ENCODE measurements around the gene CTPS1.
A peak's percentile ranks its signal among the peaks of the same experiment; 100 is the strongest.

CTPS1 gene, protein sequence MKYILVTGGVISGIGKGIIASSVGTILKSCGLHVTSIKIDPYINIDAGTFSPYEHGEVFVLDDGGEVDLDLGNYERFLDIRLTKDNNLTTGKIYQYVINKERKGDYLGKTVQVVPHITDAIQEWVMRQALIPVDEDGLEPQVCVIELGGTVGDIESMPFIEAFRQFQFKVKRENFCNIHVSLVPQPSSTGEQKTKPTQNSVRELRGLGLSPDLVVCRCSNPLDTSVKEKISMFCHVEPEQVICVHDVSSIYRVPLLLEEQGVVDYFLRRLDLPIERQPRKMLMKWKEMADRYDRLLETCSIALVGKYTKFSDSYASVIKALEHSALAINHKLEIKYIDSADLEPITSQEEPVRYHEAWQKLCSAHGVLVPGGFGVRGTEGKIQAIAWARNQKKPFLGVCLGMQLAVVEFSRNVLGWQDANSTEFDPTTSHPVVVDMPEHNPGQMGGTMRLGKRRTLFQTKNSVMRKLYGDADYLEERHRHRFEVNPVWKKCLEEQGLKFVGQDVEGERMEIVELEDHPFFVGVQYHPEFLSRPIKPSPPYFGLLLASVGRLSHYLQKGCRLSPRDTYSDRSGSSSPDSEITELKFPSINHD

GRCh38 chr1:40979241-40980067 lies at the start of gene CTPS1:
CTPS1 (plus strand) TSS chr1:40979696; CDS start chr1:40983291, 3,595 bp downstream.
- peak; percentile 92 for DNase-seq (ENCODE audit: low spot score)

DNA sequence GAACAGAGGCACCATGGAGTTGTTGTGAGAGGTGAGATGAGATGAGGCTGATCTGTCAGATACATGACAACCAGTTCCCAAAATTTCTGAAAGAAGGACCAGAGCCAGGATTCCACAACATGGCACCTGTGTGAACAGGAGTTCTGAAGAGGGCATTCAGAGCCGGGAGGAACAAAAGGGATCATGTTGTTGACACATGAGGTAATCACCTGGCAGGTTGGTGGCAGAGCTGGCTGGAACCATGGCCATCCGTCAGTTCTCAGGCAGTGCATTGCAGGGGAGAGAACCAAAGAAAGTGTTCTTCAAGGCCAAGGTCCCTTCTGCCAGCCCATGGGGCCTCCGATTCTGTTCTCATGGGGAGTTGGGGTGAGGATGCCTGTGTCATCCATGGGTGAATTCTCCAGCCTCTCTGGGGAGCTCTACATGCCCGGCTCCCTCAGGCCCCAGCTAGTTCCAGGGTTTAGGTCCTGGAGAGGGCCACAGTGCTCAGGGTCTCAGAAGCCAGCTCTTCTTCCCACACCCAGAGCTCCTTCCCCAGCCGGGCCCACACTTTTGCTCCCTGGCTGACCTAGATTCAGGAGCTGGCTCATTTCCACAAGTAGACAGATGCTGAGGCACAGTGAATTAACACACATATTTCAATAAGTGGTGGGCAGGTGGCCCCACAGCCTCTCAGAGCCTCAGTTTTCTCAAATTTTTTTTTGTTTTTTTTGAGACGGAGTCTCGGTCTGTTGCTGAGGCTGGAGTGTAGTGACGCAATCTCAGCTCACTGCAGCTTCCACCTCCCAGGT lies 49.1 kb upstream of the CTPS1 start:
- DNase-seq (ENCODE audit: low spot score): no peak

DNA sequence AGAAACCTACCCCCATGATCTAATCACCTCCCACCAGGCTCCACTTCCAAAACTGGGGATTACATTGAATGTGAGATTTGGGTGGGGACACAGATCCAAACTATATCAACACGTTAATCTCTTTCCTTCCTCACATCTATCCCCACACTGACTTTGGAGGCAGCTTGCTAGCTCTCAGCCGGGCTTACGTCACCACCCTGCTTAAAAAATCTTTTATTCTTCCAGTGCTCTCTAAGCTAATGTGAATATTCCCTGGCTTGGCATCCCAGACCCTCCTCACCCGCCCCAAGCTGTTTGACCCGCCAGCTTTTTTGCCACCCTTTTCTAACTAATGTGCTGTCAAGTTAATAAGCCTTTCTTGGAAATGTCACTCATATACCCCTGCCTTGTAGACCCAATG lies 47.9 kb upstream of the CTPS1 start:
- DNase-seq (ENCODE audit: low spot score): no peak

GRCh38 chr1:40932006-40932405 lies 47.5 kb upstream of the CTPS1 start:
- DNase-seq (ENCODE audit: low spot score): no peak

DNA sequence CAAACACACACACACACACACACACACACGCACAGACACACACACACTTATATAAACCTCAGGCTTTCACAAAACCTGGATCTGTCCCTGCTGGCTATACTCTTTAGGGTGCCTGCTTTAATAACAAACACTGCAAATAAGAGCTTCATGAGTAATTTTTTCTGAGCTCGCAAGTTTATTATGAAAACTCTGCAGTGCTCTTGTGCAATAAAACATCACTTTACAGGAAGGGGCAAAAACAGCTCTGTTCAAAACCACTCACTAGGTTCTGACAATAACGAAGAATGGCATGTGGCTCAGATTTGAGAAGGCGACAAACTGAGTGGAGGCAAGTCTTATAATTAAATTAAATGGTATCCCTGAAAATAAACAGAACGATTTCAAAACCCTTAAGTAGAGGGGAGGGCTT lies 42.6 kb upstream of the CTPS1 start:
- no peak for DNase-seq (ENCODE audit: low spot score)

DNA sequence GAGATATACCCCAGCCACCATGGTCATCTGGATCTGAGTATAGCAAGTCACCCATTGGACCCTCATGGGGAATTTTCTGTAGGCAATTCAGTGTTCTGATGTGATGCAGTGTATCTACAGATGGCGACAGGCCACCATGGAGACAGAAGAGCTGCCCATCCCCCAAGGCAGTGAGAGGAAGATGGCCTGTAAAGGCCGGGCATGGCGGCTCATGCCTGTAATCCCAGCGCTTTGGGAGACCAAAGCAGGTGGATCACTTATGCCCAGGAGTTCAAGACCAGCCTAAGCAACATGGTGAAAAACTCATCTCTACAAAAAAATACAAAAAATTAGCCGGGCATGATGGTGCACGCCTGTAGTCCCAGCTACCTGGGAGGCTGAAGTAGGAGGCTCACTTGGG lies 41.1 kb upstream of the CTPS1 start:
- no peak for DNase-seq (ENCODE audit: low spot score)

DNA sequence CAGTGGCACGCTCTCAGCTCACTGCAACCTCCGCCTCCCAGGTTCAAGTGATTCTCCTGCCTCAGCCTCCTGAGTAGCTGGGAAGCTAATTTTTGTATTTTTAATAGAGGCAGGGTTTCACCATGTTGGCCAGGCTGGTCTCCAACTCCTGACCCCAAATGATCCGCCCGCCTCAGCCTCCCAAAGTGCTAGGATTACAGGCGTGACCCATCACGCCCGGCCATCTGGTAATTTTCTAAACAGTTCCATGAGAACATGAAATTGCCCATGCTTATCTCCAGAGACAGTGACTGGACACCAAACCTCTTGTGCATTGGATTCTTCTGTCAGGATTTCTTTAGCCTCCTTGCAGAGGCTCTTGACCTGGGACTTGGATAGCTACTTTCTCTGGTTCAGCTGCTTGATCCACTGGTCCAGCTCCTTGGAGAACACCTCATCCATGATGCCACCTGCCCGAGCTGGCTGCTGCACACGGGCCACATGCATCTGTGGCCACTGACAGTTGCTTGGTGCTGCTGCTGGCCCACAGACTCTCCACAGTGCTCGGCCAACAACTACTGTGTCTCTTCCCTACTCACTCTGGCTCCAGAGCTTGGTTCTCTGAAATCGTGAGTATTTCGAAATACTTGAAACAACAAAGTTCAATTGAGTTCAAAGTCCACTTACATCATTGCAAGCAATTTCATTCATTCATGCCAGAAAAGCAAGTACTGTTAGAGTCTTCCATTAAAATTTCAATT lies 40.0 kb upstream of the CTPS1 start:
- no peak for DNase-seq (ENCODE audit: low spot score)

- DNase-seq (ENCODE audit: low spot score): no peak
Measured at GRCh38 chr1:40944326-40944725, 35.2 kb upstream of the CTPS1 start.

DNA sequence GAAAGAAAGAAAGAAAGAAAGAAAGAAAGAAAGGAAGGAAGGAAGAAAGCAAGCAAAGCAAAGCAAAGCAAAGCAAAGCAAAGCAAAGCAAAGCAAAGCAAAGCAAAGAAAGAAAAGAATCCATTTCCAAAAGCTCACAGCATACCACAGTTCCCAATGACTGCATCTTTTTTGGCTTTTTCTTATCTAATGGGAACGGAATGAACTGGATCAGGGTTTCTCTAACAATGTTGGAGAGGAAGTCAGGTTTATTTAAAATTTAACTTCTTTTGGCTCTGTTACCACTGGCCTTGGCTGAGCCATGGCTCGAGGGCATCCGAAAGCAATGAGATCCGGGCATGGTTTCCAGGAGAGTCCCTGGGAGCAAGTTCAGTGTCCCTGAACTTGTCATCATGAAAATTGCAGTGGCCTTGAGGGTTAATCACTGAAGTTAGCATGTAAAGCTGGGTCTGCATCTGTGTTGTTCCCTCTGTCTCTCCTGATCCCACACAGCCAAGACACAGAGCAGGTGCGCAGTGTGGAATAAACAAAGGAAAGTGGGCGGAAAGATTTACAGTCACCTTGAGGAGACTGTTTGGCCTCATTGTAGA lies 34.6 kb upstream of the CTPS1 start:
- no peak for DNase-seq (ENCODE audit: low spot score)

DNA sequence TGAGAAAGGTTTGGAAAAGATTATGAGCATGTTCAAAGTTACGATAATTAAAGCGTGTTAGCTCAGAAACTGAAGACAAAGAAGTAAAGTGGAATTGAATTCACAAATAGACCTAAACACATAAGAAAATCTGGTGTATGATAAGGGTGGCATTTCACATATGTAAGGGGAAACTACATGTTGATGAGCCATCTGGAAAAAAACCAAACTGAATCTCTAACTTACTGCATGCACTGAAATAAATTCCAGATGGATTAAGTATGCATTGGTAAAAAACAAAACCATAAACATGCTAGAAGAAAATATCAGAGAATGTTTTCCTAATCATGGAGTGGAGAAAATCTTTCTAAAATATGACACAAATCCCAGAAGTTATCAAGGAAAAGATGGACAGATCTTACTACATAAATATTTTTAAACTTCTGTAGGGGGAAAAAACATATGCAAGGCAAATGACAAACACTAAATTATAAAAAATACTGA lies 34.0 kb upstream of the CTPS1 start:
- DNase-seq (ENCODE audit: low spot score): no peak

- peak; percentile 41 for DNase-seq (ENCODE audit: low spot score)
Measured at GRCh38 chr1:40948741-40949443, 30.6 kb upstream of the CTPS1 start.

DNA sequence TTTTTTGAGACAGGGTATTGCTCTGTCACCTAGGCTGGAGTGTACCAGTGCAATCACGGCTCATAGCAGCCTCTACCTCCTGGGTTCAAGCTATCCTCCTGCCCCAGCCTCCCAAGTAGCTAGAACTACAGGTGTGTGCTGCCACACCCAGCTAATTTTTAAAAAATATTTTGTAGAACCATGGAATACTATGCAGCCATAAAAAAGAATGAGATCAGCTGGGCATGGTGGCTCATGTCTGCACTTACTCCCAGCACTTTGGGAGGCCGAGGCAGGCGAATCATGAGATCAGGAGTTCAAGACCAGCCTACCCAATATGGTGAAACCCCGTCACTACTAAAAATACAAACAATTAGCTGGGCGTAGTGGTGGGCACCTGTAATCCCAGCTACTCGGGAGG lies 29.9 kb upstream of the CTPS1 start:
- DNase-seq (ENCODE audit: low spot score): no peak

GRCh38 chr1:40951943-40952743 lies 27.4 kb upstream of the CTPS1 start:
- peak; percentile 79 for DNase-seq (ENCODE audit: low spot score)

GRCh38 chr1:40952744-40953315 lies 26.7 kb upstream of the CTPS1 start:
- no peak for DNase-seq (ENCODE audit: low spot score)

DNA sequence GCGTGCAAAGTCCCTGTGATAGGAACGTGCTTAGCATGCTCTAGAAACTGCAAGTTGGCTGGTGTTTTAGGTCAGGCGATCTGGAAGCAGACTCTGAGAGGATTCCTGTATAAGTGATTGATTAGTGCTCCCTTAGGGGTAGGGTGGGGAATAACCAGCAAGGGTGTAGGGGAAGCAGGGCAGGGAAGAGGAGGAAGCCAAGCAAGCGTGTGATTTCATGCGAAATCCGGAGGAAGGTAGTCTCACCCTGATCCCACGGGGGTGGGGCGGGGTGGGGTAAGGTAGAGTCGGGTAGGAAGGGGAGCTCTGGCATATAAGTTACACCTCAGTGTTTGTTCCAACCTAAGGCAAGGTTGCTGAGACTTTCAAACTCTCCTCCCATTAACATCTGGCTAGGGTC lies 24.9 kb upstream of the CTPS1 start:
- no peak for DNase-seq (ENCODE audit: low spot score)

GRCh38 chr1:40955266-40955665 lies 24.2 kb upstream of the CTPS1 start:
- DNase-seq (ENCODE audit: low spot score): no peak

DNA sequence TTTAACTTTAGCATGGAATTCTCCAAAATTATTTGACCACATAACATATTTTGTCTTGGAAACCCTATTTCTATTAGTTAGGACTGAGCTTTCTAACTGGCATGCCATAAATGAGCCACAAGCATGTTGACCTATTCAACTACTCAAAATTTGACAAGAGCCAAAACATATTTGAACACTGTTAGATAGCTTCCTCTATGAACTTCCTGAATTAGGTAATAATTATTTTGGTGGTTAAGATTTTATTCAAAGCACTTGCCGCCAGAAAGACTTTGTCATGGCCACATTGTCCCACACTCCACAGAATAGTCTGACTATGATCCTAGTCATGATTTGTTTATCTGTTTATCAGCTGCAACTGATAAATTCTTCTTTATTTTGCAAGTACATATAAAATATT lies 23.1 kb upstream of the CTPS1 start:
- DNase-seq (ENCODE audit: low spot score): no peak

GRCh38 chr1:40958210-40958609 lies 21.3 kb upstream of the CTPS1 start:
- DNase-seq (ENCODE audit: low spot score): no peak

GRCh38 chr1:40965531-40965930 lies 14.0 kb upstream of the CTPS1 start:
- no peak for DNase-seq (ENCODE audit: low spot score)
